ENCODE data around the gene RBMXL2. TPM values are rescaled to one million over a fixed set of nuclear protein-coding genes. Genes with fewer than 3 reads are reported as not detected.

RBMXL2 gene
- total RNA-seq, 1 experiment from 2014 or later, result not detected

GRCh38 chr11:7115780-7116179, 27.0 kb downstream of the RBMXL2 start:
- no peak overlapping the region for H3K4me3 ChIP-seq (ENCODE audit: insufficient read depth, low read depth, low read length)
- no peaks in the 10 kb centered on the region for H3K36me3 ChIP-seq (replicated peaks; ENCODE audit: control insufficient read depth, insufficient read depth, low read length)
- no peaks in the 10 kb centered on the region for H3K27me3 ChIP-seq (ENCODE audit: control insufficient read depth, insufficient read depth, low read length)
- DNase-seq, result no peak

GRCh38 chr11:7116370-7116769, 27.6 kb downstream of the RBMXL2 start:
- Histone ChIP-seq H3K36me3 (replicated peaks; ENCODE audit: control insufficient read depth, insufficient read depth, low read length) (no peaks in the 10 kb centered on the region), H3K27me3 (ENCODE audit: control insufficient read depth, insufficient read depth, low read length) (no peaks in the 10 kb centered on the region), H3K4me3 (ENCODE audit: insufficient read depth, low read depth, low read length) (no peak overlapping the region)
- DNase-seq, result no peak

- no peak overlapping the region for H3K4me3 ChIP-seq (ENCODE audit: insufficient read depth, low read depth, low read length)
- no peaks in the 10 kb centered on the region for H3K36me3 ChIP-seq (replicated peaks; ENCODE audit: control insufficient read depth, insufficient read depth, low read length)
- no peaks in the 10 kb centered on the region for H3K27me3 ChIP-seq (ENCODE audit: control insufficient read depth, insufficient read depth, low read length)
- no peak for DNase-seq
These were observed 49.3 kb downstream of the RBMXL2 start for GRCh38 chr11:7138051-7138450.

Other genes with a start within 250 kb of the RBMXL2 start
- not detected in 2 replicates for gene OR10A5, start 243.3 kb upstream of the RBMXL2 start, total RNA-seq (2014; rRNA removed; shearing (Covaris generic))
- not detected in 2 replicates for gene OR10A2, start 225.9 kb upstream of the RBMXL2 start, total RNA-seq (2014; rRNA removed; shearing (Covaris generic))
- gene OR10A4, start 212.4 kb upstream of the RBMXL2 start, total RNA-seq (2014; rRNA removed; shearing (Covaris generic)), result not detected in 2 replicates
- gene OR2D2, start 196.5 kb upstream of the RBMXL2 start, total RNA-seq (2014; rRNA removed; shearing (Covaris generic)), result 0.42 TPM in 1 of 2 replicates, not detected in the other
- gene OR2D3, start 168.0 kb upstream of the RBMXL2 start, total RNA-seq (2014; rRNA removed; shearing (Covaris generic)), result not detected in 2 replicates
- gene ZNF215, start 162.6 kb upstream of the RBMXL2 start, total RNA-seq (2014; rRNA removed; shearing (Covaris generic)), result 7.1 and 11.8 TPM in 2 replicates
- gene ZNF214, start 68.7 kb upstream of the RBMXL2 start, total RNA-seq (2014; rRNA removed; shearing (Covaris generic)), result 1.1 and 1.6 TPM in 2 replicates
- gene NLRP14, start 68.5 kb upstream of the RBMXL2 start, total RNA-seq (2014; rRNA removed; shearing (Covaris generic)), result 0.07 and 0.11 TPM in 2 replicates
- gene SYT9, start 162.9 kb downstream of the RBMXL2 start, total RNA-seq (2014; rRNA removed; shearing (Covaris generic)), result 0.67 and 1.3 TPM in 2 replicates